Neural cell (in vitro differentiated cells): ENCODE results near the gene RPL27A. TPM values are rescaled to one million over a fixed set of nuclear protein-coding genes. Genes with fewer than 3 reads are reported as not detected.

Experiments
- H2AFZ ChIP-seq: fragments of 200-600, 300-800 bp; sonication (generic), shearing (Covaris generic); 2 replicates; pipeline ENCODE4 v1.6.0; 2014; ENCODE audit warnings: low read depth, mild to moderate bottlenecking, antibody characterized with exemption, low read length, moderate library complexity
- H3F3A ChIP-seq: fragments of 200-600 bp; shearing (Covaris generic); 2 replicates; pipeline ENCODE4 v1.6.1; 2016; ENCODE audit warnings: mild to moderate bottlenecking, moderate library complexity, mixed read lengths, antibody characterized with exemption, low read length; ENCODE audit not compliant: insufficient read depth, poor library complexity, severe bottlenecking
- H3K27ac ChIP-seq: fragments of 200-600, 300-800 bp; sonication (generic), shearing (Covaris generic); 2 replicates; pipeline ENCODE4 v1.5.1; 2014; ENCODE audit warnings: mild to moderate bottlenecking, low read length, moderate library complexity
- H3K27me3 ChIP-seq: fragments of 300-800, 200-600 bp; sonication (generic), shearing (Covaris generic); 2 replicates; pipeline ENCODE4 v1.6.0; 2014; ENCODE audit warnings: mild to moderate bottlenecking, low read depth, low read length, moderate library complexity; ENCODE audit not compliant: insufficient read depth
- H3K36me3 ChIP-seq: fragments of 300-800, 200-600 bp; sonication (generic), shearing (Covaris generic); 2 replicates; pipeline ENCODE4 v1.5.1; 2014; ENCODE audit warnings: mild to moderate bottlenecking, antibody characterized with exemption, low read length, moderate library complexity; ENCODE audit not compliant: insufficient read depth
- H3K4me2 ChIP-seq: fragments of 300-800, 200-600 bp; sonication (generic), shearing (Covaris generic); 2 replicates; pipeline ENCODE4 v1.6.0; 2014; ENCODE audit warnings: mild to moderate bottlenecking, low read length
- H3K4me3 ChIP-seq: fragments of 300-800, 200-600 bp; sonication (generic), shearing (Covaris generic); 2 replicates; pipeline ENCODE4 v1.5.1; 2014; ENCODE audit warnings: mild to moderate bottlenecking, low read length, moderate library complexity
- H3K79me2 ChIP-seq: fragments of 200-600 bp; shearing (Covaris generic); replicated peaks from 2 replicates; pipeline ENCODE4 v1.6.0; 2014; ENCODE audit warnings: mild to moderate bottlenecking, low read length, moderate library complexity; ENCODE audit not compliant: insufficient read depth
- H3K9ac ChIP-seq: fragments of 300-800, 200-600 bp; sonication (generic), shearing (Covaris generic); 2 replicates; pipeline ENCODE4 v1.6.1; 2016; ENCODE audit warnings: mild to moderate bottlenecking, low read length, mixed read lengths
- H3K9me2 ChIP-seq: fragments of 200-600 bp; shearing (Covaris generic); 2 replicates; pipeline ENCODE4 v1.6.1; 2016; ENCODE audit warnings: mild to moderate bottlenecking, low read length, mixed read lengths; ENCODE audit not compliant: insufficient read depth
- H3K9me3 ChIP-seq: fragments of 200-600, 300-800 bp; sonication (generic), shearing (Covaris generic); 2 replicates; pipeline ENCODE4 v1.6.1; 2016; ENCODE audit warnings: mild to moderate bottlenecking, mixed run types, low read length, moderate library complexity, mixed read lengths
- H4K20me1 ChIP-seq: fragments of 200-600 bp; shearing (Covaris generic); 2 replicates; pipeline ENCODE4 v1.6.1; 2016; ENCODE audit warnings: mild to moderate bottlenecking, mixed run types; ENCODE audit not compliant: insufficient read depth
- CTCF ChIP-seq: fragments of 450-650 bp; IDR thresholded peaks from 2 replicates; pipeline ENCODE4 v1.5.1; 2014; ENCODE audit warnings: antibody characterized with exemption, mild to moderate bottlenecking, moderate library complexity; ENCODE audit not compliant: poor library complexity, severe bottlenecking
- EP300 ChIP-seq: fragments of 450-650 bp; conservative IDR thresholded peaks from 2 replicates; pipeline ENCODE4 v1.6.1; 2014; ENCODE audit warnings: antibody characterized with exemption, mild to moderate bottlenecking, moderate library complexity; ENCODE audit not compliant: poor library complexity, severe bottlenecking
- EZH2 ChIP-seq: fragments of 200-600, 300-800 bp; shearing (Covaris generic), sonication (generic); IDR thresholded peaks from 2 replicates; pipeline ENCODE4 v1.6.1; 2014; ENCODE audit warnings: antibody characterized with exemption, low read length, borderline replicate concordance, mild to moderate bottlenecking; ENCODE audit not compliant: insufficient read depth, poor library complexity, severe bottlenecking
- MXI1 ChIP-seq: fragments of 450-650 bp; conservative IDR thresholded peaks from 2 replicates; pipeline ENCODE4 v1.6.1; 2014; ENCODE audit warnings: antibody characterized with exemption, mild to moderate bottlenecking; ENCODE audit not compliant: poor library complexity, severe bottlenecking
- POLR2AphosphoS5 ChIP-seq: IDR thresholded peaks from 2 replicates; pipeline ENCODE4 v1.6.1; 2012
- RAD21 ChIP-seq: fragments of 450-650 bp; conservative IDR thresholded peaks from 2 replicates; pipeline ENCODE4 v1.6.1; 2014; ENCODE audit warnings: antibody characterized with exemption, mild to moderate bottlenecking, moderate library complexity
- REST ChIP-seq: IDR thresholded peaks from 2 replicates; pipeline ENCODE4 v1.6.1; 2012; ENCODE audit warnings: borderline replicate concordance
- SMC3 ChIP-seq: fragments of 450-650 bp; conservative IDR thresholded peaks from 2 replicates; pipeline ENCODE4 v1.6.1; 2014; ENCODE audit warnings: antibody characterized with exemption, mild to moderate bottlenecking, moderate library complexity; ENCODE audit not compliant: poor library complexity
- TAF1 ChIP-seq: IDR thresholded peaks from 2 replicates; pipeline ENCODE4 v1.6.1; 2012; ENCODE audit warnings: low read depth
- polyA plus RNA-seq: library from polyadenylated mRNA; depleted of rRNA; stranded (reverse); fragments of >200 nt; gene quantifications from 2 replicates; pipeline ENCODE4 v1.2.3, GENCODE V29; 2014

Gene RPL27A
- polyA plus RNA-seq, 1 donor from 2014 or later: 700 TPM

DNA sequence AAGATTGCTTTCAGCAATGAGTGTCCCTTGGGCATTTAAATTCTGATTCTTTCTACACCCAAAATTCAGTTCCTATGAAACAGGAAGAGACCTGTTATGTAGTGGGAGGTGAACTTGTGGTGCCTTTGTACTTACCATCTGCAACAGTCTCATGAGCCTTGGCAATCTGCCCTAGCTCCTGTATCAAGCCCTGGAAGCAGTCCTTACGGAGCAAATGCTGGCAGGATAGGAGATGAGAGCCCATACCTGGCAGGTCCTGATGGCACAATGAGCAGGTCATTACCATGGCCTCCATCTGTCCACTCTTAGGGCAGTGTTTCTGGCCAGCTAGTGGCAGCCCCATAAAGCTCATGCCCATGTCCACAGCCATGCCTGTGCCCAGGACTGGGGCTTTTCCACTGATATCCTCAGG, 10.9 kb upstream of the RPL27A start:
- H2AFZ ChIP-seq: no peak overlapping the region
- H3K4me3 ChIP-seq: peak overlapping the region; percentile 55

GRCh38 chr11:8672346-8672745, 10.2 kb upstream of the RPL27A start:
- no peaks in the 10 kb centered on the region for H3K79me2 ChIP-seq
- no peaks in the 10 kb centered on the region for H4K20me1 ChIP-seq
- no peaks in the 10 kb centered on the region for H3K36me3 ChIP-seq
- no peak overlapping the region for H3K4me3 ChIP-seq
- H3K9me3 ChIP-seq: no peaks in the 10 kb centered on the region
- no peaks in the 10 kb centered on the region for H3K27me3 ChIP-seq
- H3F3A ChIP-seq: no peaks in the 10 kb centered on the region
- H2AFZ ChIP-seq: no peak overlapping the region
- H3K9me2 ChIP-seq: no peaks in the 10 kb centered on the region
- no peak overlapping the region for H3K27ac ChIP-seq
- H3K9ac ChIP-seq: no peak overlapping the region
- H3K4me2 ChIP-seq: no peak overlapping the region
- TF ChIP-seq EP300 (no peak), REST (no peak), EZH2 (no peak), TAF1 (no peak), SMC3 (no peak), POLR2AphosphoS5 (no peak)

More for the DNA sequence above, 10.9 kb upstream of the RPL27A start:
- TF ChIP-seq SMC3: no peak
- TF ChIP-seq CTCF: no peak
- no peak for TF ChIP-seq REST
- no peak for TF ChIP-seq EZH2
- no peak for TF ChIP-seq POLR2AphosphoS5
- TF ChIP-seq RAD21: no peak
- no peak for TF ChIP-seq EP300
- no peak for TF ChIP-seq MXI1
- TF ChIP-seq TAF1: no peak
- Histone ChIP-seq H3K9me3 (no peaks in the 10 kb centered on the region), H3K27me3 (no peaks in the 10 kb centered on the region), H3F3A (no peaks in the 10 kb centered on the region), H3K9ac (peak overlapping the region; percentile 33), H3K4me2 (peak overlapping the region; percentile 32), H3K36me3 (no peaks in the 10 kb centered on the region), H3K79me2 (no peaks in the 10 kb centered on the region), H4K20me1 (no peaks in the 10 kb centered on the region), H3K9me2 (no peaks in the 10 kb centered on the region), H3K27ac (peak overlapping the region; percentile 57)
